Stimulated activated CD8-positive, alpha-beta memory T cell treated with anti-CD3 and anti-CD28 coated beads, Interleukin-7, amount 100 ng/mL, for 1 hour (primary cell): ENCODE measurements around the gene HMGXB3.
A peak's percentile ranks its signal among the peaks of the same experiment; 100 is the strongest.

Source experiments
- DNase-seq, 2 donors: peaks; one replicate each; pipeline ENCODE4 v3.0.0-alpha.2; 2020; ENCODE audit warnings: low read depth in 2 of 2

Gene HMGXB3, protein sequence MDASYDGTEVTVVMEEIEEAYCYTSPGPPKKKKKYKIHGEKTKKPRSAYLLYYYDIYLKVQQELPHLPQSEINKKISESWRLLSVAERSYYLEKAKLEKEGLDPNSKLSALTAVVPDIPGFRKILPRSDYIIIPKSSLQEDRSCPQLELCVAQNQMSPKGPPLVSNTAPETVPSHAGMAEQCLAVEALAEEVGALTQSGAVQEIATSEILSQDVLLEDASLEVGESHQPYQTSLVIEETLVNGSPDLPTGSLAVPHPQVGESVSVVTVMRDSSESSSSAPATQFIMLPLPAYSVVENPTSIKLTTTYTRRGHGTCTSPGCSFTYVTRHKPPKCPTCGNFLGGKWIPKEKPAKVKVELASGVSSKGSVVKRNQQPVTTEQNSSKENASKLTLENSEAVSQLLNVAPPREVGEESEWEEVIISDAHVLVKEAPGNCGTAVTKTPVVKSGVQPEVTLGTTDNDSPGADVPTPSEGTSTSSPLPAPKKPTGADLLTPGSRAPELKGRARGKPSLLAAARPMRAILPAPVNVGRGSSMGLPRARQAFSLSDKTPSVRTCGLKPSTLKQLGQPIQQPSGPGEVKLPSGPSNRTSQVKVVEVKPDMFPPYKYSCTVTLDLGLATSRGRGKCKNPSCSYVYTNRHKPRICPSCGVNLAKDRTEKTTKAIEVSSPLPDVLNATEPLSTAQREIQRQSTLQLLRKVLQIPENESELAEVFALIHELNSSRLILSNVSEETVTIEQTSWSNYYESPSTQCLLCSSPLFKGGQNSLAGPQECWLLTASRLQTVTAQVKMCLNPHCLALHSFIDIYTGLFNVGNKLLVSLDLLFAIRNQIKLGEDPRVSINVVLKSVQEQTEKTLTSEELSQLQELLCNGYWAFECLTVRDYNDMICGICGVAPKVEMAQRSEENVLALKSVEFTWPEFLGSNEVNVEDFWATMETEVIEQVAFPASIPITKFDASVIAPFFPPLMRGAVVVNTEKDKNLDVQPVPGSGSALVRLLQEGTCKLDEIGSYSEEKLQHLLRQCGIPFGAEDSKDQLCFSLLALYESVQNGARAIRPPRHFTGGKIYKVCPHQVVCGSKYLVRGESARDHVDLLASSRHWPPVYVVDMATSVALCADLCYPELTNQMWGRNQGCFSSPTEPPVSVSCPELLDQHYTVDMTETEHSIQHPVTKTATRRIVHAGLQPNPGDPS (N-terminal part only)

DNA sequence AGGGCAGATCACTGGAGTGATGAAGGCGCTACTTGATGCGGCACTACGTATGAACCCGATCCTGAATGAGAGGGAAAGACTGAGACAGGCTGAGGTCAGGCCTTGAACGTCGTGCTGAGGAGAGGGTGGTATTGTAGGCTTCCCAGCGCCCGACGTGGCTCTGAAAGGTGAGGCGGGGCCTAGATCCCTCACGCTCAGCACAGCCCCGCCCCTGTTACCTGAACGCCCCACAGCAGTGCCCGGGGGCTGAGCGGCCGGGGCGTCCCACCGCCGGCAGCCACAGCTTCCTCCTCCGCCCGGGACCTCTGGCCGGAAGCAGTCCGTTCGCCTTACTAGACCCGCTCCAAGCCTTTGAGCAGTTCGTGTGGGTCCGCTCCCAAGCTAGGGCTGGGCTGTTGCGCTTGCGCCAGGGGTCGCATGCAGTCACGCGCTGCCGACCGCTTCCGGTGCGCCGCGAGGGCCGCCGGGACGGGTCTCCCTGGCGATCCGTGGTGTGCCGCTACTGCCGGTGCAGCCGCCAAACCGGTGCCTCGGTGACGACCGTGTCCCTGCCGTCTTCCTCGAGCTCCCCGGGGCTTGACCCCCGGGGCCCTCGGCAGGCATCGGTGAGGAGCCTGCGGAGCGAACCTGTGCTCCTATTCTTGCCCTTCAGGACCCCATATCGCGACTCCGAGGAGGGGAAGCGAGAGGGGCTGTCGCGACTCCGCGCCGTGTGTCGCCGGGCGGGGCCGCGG lies at the start of gene HMGXB3, which contains the start of gene TIGD6:
Gene HMGXB3 (plus strand): TSS at position 484 of the 734 bp plus-strand sequence. CDS start 4,114 bp downstream, outside the sequence.
Gene TIGD6 (minus strand): TSS at position 399 of the 734 bp plus-strand sequence. CDS start 4,306 bp downstream, outside the sequence.
- peak; percentile 66 to 69 for DNase-seq

DNA sequence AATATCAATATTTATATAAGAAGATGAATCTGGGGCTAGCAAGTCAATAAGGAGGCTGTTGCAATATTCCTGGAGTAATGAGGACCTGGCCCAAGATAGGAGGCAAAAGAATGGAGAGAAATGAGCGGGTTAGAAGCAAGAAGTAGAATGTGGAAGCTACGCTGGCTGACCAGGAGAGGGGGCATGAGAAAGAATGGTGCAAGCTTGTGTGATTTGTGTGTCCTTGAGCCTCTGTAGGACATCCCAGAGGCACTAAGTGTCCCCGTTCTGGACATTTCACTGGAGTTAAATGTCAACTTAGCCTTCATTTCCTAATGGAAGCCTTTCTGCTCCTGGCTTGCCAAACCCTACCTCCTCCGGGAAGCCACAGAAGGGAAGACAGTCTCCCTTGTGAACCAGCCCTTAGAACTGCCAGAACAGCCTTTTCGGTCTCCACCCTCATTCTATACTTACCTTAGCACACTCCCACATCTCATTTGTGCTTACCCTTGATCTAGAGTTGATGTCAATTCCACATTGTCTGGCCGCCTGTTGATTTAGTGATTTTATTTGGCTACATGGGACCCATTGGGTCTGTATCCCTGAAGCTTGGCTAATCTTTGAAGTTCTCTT lies 49.3 kb upstream of the HMGXB3 start:
- DNase-seq: no peak

DNA sequence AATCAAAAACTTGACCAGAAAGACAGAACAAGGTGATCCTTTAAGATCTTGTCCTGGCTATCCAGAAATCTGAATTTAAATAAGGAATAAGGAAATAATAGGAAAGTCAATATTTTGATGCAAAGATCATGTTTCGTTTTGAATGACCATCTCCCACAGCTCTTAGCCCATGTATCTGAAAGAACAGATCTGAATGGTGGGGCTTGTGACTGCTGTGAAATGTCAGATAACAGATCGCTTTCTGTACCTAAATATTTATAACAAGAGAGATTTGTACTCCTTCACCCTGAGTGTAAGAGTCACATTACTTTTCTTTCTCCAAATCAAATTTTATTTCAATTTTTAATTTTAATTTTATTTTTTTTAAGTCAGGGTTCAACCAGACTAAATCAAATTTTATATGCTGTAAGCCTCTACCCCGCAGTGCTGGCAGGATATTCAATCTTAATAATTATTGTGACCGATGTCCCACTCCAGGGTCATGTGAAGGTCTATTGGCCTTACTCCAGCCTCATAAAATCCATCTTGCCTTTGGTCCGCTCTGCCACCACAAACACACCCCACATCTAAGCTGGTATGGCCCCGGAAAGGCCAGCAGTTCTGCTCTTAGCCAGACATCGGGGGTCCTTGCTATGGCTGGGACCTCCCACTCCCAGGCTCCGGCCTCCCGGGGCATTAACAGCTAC lies 47.0 kb upstream of the HMGXB3 start:
- DNase-seq: no peak

DNA sequence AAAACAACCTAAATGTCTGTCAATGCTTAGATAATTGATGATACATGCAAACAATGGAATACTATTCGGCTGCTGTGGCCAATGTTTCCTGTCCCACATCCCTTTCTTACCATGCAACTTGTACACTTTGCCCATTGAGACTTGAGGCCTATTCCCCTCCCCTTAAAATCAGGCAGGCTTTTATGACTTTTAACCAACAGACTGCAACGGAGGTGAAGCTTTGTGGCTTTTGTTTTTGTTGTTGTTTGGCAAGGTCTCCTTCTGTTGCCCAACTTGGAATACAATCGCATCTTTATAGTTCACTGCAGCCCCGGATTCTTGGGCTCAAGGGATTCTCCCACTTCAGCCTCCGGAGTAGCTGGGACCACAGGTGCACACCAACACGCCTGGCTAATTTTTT lies 45.7 kb upstream of the HMGXB3 start:
- no peak for DNase-seq

DNA sequence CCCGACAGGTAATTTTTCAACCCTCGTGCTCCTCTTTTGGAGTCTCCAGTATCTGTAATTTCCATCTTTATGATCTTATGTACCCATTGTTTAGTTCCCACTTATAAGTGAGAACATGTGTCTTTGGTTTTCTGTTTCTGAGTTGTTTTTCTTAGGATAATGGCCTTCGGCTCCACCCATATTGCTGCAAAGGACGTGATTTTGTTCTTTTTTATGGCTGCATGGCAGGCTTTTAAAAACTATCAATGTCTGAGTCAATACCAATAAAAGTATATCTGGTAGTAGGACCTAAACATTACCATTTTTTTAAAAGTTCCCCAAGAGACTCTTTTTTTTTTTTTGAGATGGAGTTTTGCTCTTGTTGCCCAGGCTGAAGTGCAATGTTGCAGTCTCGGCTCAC lies 43.9 kb upstream of the HMGXB3 start:
- no peak for DNase-seq

DNA sequence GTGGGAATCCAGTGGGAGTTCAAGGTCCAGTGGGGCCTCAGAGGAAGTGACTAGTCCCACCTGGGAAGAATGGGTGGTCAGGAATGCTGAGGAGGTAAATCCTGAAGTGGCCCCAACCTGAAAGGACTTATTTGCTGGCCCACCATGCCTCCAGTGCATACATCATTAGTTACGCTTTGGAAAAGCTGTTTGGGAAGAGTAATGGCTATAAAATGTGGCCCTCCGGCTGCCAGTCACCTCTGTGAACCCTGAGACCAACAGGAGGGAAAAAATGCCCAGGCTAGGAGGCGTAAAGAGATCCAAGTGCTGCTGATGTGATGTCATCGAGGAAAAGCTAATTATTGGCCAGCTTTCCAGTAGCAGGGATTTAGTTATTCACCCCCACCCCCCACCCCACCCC lies 42.7 kb upstream of the HMGXB3 start:
- no peak for DNase-seq

DNA sequence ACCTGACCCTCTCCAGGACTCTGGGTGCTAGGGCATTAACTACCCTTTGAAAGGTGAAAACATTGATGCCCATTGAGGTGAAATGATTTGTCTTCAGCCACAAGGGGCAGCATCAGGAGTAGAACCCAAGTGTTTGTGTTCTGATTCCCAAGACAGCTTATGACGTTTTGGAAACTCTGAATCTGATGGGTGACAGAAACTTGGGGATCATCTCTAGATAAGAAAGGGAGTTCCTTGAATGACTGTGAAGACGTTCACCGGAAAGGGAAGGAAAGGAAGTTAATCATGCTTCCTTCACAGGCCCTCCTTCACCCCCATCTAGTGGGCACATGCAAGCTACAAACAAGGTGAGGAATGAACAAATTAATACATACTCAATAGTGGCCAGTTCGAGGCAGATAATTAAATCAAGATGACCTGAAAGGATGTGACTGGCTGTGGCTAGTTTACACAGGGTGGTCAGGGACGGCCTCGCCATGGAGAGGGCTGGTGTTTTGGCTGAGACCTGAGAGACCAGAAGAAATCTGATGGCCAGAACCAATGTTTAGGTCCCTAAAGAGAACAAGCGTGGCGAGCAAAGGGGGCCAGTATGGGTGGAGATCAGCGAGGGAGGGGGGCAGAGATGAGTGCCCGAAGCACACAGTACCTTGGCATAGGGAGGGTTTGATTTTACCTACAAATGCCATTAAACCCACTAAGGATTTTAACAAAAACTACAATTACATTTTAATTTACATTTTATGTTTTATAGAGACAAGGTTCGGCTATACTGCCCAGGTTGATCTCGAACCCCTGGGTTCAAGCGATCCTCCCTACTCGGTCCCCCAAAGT lies 40.9 kb upstream of the HMGXB3 start:
- peak in 1 of 2 donors; percentile 9 for DNase-seq

DNA sequence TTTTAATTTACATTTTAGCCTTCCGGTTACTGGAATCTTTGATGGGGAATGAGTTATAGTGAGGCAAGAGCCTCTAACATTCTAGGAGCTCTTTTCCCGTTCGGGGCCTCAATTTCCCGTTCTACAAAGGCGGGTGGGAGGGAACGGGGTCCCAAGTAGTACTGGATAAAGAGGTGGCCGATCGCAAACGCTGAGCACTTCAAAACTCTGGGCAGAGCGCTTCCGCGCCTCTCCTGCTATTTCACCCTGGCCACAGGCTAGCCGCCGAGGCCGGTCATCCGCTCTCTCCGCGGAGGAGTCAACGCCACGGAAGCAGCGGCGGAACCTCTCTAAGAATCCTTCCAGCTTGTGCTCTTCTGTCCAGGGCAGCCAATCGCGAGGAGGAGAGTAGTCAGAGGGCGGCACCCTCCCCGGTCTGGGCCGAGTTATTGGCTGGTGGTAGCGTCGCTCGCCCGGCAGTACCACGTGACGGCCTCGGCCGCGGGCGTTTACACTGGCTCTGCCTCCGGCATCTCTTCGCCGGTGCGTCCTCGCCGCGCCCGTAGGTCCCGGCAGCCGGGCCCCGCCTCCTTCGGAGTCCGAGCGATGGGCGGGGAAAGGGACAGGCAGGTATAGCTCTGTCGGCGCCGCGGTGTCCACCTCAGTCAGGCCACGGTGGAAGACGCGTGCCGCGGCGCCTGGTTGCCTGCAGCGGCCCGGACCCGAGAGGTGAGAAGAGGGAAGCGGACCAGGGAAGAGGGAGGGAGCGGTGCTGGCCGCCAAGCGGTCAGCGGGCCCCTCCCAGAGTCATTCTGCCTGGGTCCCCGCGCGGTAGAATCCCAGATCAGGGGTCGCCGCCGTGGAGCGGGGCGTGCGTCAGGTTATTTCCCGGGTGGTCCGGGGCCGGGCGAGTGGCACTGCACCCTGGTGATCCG lies 40.0 kb upstream of the HMGXB3 start, which contains the start of gene SLC26A2:
Gene SLC26A2 (plus strand): TSS at position 487 of the 914 bp plus-strand sequence. CDS start 16,895 bp downstream, outside the sequence.
- peak; percentile 83 to 86 for DNase-seq

DNA sequence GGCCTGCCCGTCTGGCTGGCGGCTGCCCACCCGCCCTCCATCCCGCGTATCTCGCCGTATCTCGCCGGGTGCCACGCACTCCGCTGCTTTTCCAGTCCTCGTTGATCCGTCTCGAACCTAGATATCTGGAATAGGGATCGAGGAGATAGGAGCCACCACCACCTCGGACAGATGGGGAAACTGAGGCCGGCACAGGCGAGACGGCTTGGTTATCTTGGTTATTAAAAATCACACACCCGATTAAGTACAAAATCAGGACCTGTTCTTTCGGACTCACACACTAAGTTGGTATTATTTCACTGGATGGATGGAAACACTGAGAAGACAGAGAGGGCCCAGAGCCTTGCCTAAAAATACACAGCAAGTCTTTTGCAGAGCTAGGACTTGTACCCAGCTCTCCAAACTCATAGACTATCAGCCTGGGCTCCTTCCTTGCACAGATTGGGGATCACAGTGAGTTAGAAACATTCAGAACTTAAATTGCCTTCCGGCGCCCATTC lies 39.3 kb upstream of the HMGXB3 start:
- no peak for DNase-seq

DNA sequence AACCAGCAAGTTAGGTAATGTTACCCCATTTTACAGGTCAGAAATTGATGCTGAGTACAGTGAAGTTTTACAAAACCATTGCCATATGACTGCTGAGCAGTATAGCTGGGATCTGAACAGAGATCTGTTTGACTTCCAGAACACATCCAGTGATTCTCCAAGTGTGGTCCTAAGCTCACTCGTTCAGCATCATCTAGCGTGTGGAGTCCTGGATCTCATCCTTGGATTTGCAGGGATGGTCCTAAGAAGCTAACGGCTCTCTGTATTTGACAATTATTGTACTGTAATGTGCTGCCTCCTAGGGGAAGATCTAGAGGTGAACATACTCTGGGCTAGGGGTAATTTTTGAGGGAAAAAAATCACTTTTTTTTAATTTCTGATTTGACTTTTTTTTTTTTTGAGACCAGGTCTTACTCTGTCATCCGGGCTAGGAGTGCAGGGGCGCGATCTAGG lies 38.6 kb upstream of the HMGXB3 start:
- DNase-seq: no peak

DNA sequence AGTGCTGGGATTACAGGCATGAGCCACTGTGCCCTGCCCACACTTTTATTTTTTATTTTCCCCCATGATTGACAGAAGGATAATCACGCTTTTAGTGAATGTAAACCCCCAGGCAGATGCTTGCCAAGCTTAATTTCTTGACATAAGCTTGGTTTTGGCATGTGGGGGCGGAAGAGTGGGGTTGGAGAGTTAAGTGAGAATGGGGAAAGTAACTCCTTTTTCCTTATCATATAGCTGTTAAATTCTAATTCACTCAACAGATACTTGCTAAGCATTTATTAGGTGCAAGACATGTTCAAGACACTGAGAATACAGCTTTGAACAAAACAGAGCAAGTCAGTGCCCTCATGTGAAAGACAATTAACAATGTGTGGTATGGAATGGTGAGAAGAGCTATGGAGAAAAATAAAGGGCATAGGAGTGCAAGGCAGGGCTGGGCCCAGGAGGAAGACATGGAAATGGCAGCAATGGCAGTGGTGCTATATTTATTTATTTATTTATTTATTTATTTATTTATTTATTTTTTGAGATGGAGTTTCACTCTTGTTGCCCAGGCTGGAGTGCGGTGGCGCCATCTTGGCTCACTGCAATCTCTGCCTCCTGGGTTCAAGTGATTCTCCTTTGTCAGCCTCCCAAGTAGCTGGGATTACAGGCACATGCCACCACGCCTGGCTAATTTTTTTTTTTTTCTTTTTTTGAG lies 37.8 kb upstream of the HMGXB3 start:
- no peak for DNase-seq

DNA sequence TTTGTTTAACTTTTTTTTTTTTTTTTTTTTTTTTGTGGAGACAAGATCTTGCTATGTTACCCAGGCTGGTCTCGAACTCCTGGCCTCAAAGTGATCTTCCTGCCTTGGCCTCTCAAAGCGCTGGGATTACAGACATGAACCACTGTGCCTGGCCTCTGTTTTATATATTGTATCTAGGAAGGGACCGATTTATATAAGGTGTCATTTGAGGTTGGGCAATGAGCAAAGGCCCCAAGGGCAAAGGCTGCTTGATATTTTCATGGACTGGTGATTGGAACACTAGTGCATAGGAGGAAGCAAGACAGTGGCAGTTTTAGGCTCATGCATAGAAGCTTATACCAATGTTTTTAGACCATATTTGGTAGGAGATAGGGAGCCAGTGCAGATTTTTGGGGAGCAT lies 36.8 kb upstream of the HMGXB3 start:
- DNase-seq: no peak

DNA sequence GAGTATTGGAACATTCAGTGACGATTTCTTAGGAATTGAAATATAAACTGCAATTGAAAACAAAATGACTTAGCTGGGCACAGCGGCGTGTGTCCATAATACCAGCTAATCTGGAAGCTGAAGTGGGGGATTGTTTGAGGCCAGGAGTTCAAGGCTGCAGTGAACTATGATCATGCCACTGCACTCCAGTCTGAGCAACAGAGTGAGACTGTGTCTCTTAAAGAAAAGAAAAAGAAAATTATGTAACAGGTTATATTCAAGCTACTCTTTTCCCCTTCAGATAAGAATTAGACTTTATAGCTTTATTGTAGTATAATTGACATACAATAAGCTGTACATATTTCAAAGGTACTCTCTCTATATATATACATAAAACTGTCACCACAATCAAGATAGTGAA lies 33.6 kb upstream of the HMGXB3 start:
- DNase-seq: no peak

DNA sequence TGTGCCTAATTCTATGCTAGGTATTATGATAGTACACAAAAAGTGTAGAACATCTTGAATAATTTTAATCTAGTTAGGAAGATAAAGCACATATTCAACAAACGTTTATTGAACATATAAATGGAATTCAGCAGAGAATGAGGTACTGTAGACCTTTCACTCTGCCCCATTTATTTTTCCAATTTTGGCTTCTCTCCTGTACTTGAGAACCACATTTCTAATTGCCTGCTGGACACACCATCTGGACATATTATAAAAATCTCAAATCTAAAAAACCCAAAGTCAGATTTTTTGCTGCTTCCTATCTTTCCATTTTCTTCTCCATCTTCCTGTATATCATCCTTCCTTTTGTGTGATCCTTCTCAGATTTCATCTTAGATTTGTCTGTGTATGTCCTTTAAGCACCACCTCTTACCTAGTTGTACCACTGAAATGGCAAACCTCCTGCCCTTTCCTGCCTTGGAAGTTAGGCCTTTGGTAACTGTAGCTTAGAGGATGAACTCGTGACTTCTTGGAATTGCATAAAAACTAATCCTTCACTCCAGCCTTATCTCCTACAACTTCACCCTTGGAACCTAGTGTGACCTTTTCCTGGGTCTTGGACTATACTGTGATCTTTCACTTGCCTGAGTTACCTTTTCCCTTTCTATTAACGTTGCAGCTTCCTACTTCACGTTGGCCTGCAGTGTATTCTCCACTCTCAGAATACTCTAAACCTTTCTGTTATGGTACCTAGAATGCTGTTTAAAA lies 31.2 kb upstream of the HMGXB3 start:
- no peak for DNase-seq

DNA sequence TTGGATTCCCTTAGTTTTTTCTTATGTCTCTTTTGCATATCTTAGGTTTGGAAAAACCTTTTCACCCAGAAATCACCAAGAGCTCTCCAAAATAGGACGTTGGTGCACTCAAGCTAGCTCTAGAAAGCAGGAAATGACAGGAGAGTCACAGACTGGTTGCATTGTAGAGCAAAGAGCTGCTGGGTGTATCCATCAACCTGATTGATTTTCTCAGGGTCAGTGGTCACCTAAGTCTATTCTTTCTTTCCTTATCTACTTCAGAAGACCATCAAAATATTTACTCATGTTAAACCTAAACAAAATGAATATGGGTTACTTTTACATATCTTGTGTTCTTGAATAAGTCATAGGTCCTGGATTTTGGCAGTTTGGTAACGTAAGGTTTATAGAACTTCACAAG lies 25.1 kb upstream of the HMGXB3 start:
- DNase-seq: no peak

DNA sequence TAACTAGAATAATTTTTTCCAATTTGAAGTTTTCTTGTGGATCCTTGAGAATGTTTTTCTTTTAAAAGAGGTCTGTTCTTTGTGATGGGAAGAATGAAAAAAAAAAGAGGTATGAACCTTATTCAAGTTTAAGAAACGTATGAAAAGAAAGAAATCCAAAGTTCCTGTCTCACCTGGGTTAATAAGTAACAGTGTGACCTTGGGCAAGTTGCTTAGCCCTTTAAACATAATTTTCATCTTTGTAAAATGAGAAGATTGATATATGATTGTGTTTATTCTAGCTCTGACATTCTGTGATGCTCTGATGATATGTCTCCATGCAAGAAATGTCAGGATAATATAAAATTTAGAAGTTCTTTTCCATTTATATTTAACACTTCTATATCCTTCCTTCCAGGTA lies 20.6 kb upstream of the HMGXB3 start:
- DNase-seq: no peak
